ENCODE results near the gene ATP2B3.

Gene ATP2B3

DNA sequence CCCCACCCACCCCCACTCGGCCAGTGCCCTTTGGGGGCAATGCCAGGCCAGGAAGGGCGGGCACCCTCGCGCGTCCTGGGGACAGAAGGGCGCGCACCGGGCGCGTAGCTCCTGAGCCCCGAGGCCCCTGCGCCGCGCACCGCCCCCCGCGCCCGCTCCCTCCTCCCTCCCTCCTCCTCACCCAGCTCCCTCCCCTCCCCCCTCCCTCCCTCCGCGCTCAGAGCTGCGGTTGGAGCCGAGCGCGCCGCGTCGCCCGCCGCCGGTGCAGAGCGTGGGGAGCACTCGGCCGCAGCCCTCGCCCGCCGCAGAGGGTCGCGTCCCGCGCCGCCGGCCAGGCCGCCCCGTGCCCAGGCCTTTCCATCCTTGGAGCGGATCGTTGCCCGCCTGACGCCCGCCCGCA, at the start of gene ATP2B3:
TSS of gene ATP2B3 (plus strand) at position 220 of the 400 bp plus-strand sequence. CDS start 18,606 bp downstream, outside the sequence.
- no peak for TF ChIP-seq GATA2 (IDR thresholded peaks at IDR 0.05; ENCODE audit: low read depth, low read length)
- TF ChIP-seq GATA3 (IDR thresholded peaks at IDR 0.05; ENCODE audit: low read depth, low read length), result no peak

GRCh38 chrX:153468008-153468580, 49.3 kb upstream of the ATP2B3 start:
- TF ChIP-seq GATA2 (IDR thresholded peaks at IDR 0.05; ENCODE audit: low read depth, low read length) (no peak), GATA3 (IDR thresholded peaks at IDR 0.05; ENCODE audit: low read depth, low read length) (no peak)

DNA sequence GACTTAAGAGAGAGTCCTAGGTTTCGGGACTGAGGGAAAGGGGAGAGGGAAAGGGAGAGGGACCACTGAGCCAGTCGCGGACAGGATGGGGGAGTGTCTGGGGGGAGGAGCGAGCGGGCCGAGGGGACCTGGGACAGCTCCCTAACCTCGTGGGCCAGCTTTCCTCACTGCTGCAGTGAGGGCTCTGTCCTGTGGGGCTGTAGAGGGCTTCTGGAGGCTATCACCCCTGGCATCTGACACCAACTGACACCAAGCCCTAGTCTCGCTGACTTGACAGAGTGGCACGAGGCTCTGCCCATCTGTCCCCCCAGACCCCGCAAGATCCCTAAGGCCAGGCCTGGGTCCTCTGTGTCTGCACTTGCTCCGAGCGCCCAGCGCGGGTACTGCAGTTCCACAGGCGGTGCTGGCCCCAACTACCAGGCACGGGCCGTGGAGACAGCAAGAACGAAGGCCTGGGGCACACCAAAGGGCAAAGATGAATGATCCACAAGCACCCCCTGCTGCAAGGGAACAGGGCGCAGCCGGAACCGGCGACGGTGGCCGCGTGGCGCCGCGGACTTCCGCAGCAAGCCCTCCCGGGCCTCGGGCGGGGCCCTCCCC, 47.5 kb upstream of the ATP2B3 start:
- TF ChIP-seq GATA2 (IDR thresholded peaks at IDR 0.05; ENCODE audit: low read depth, low read length) (no peak), GATA3 (IDR thresholded peaks at IDR 0.05; ENCODE audit: low read depth, low read length) (no peak)

DNA sequence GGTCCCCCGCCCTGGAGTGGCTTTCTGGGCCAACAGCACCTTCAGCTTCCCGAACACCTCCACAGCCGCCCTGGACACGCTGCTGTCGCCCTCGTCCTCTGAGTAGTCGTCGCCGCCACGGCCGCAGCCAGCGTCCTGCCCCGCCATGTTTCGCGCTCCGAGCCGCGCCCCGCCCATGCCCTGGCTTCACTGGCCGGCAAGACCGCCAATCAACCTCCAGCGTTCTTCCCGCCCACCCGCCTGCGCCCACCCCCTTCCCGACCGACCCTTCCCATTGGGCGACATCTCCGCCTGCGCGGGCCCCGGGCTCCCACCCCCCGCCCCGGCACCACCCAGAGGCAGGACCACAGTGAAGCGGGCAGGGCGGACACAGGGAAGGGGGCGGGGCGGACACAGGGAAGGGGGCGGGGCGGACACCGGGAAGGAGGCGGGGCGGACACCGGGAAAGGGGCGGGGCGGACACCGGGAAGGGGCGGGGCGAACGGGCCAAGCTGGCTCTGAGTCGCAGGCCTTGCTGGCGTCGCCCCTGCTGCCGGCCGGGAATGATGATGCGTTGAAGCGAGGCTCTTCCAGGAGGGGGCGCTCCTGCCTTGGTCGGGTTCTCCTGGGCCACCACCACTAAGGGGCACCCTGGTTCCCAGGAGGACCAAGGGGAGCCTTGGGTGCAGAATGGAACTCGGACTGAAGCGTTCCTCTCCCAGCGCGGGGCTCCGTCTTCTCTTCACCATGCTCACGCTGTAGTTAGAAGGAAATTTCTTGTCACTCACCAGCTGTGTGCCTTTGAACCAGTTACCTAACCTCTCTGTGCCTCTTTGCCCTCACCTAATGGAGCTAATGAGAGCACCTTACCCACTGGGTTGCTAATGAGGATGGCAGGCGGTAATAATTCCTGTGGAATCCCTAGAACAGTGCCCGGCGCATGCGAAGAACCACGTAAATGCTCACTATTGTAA, 46.8 kb upstream of the ATP2B3 start, which contains the start of gene HAUS7:
TSS of gene HAUS7 (minus strand) at position 166 of the 953 bp plus-strand sequence. CDS start at position 147, 19 bp downstream.
- TF ChIP-seq GATA2 (IDR thresholded peaks at IDR 0.05; ENCODE audit: low read depth, low read length) (no peak), GATA3 (IDR thresholded peaks at IDR 0.05; ENCODE audit: low read depth, low read length) (no peak)

DNA sequence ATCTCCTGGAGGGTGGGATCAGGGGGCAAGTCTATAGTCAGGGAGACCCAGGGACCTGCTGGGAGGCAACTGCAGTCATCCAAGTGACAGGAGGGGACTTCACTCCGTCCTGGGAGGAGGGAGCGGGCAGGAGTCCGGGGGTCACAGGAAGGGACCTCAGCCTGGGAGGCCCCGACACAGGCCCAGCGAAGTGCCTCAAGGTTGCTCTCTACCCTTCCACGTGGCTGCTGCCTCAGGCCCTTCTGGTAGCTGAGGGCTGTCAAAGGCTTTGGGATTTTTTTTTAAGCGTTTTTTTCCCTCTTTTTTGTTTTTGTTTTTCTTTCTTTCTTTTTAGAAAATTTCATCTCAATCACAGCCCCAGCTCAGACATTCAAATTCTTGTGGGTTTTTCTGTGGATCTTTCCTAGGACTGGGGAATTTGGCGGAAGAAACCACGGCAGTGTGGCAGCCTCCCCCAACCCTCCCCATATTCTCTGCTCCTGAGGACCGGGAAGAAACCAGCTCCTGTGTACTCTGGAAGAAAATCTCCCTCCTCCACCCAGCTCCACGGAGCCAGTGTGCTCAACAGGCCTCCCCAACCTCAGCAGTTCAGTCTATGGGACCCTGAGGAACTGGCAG, 45.7 kb upstream of the ATP2B3 start:
- TF ChIP-seq GATA3 (IDR thresholded peaks at IDR 0.05; ENCODE audit: low read depth, low read length) (no peak), GATA2 (IDR thresholded peaks at IDR 0.05; ENCODE audit: low read depth, low read length) (no peak)

GRCh38 chrX:153473126-153473525, 44.3 kb upstream of the ATP2B3 start:
- TF ChIP-seq GATA2 (IDR thresholded peaks at IDR 0.05; ENCODE audit: low read depth, low read length), result no peak

DNA sequence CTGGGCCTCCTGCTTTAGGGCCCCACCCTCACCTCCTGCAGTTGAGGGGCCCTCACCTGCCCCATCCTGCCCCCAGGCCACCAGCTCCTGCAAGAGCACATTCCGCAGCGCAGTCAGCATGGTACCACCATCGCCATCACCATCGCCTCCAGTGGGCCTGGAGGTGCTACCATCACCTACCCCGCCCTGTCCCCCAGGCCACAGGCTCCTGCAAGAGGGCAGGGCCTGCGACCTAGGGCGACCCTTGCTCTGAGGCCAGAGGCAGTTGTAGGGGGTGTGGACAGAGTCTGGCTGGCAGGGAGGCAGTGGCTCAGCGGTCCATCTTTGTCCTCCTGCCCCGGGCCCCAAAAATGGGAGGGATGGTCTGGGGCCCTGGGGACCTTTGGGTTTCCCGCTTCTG, 43.2 kb upstream of the ATP2B3 start:
- no peak for TF ChIP-seq GATA2 (IDR thresholded peaks at IDR 0.05; ENCODE audit: low read depth, low read length)
- TF ChIP-seq GATA3 (IDR thresholded peaks at IDR 0.05; ENCODE audit: low read depth, low read length), result no peak

- TF ChIP-seq GATA3 (IDR thresholded peaks at IDR 0.05; ENCODE audit: low read depth, low read length), result no peak
- no peak for TF ChIP-seq GATA2 (IDR thresholded peaks at IDR 0.05; ENCODE audit: low read depth, low read length)
Measured at GRCh38 chrX:153474718-153475117, 42.7 kb upstream of the ATP2B3 start.

- TF ChIP-seq GATA2 (IDR thresholded peaks at IDR 0.05; ENCODE audit: low read depth, low read length) (no peak), GATA3 (IDR thresholded peaks at IDR 0.05; ENCODE audit: low read depth, low read length) (no peak)
Measured at GRCh38 chrX:153475271-153475670, 42.2 kb upstream of the ATP2B3 start.

DNA sequence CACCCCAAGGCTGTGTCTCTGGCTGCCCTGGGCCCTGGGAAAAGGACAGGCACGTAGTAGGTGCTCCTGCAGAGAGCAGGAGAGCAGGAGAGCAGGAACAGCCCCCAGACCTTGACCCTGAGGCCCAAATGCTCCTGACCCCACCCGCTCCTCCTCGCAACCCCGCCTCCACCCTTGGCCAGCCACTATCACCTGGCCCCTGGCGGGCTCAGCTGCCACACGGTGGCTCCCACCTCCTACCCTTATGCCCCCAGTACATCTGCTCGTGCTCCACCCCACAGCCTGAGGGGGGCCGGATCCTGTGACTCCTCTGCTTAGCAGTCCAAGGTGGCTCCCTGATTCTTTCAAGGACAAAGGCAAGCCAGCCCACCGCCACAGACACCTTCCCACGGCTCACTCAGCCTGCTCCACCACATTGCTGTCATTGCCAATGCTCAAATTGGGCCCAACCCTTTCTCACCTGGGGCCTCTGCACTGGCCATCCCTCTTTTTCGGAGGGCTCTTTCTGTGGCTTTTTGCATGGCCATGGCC, 41.6 kb upstream of the ATP2B3 start:
- TF ChIP-seq GATA2 (IDR thresholded peaks at IDR 0.05; ENCODE audit: low read depth, low read length), result no peak
- TF ChIP-seq GATA3 (IDR thresholded peaks at IDR 0.05; ENCODE audit: low read depth, low read length), result no peak

- TF ChIP-seq GATA2 (IDR thresholded peaks at IDR 0.05; ENCODE audit: low read depth, low read length) (no peak), GATA3 (IDR thresholded peaks at IDR 0.05; ENCODE audit: low read depth, low read length) (no peak)
Measured at GRCh38 chrX:153476666-153477363, 40.6 kb upstream of the ATP2B3 start.

DNA sequence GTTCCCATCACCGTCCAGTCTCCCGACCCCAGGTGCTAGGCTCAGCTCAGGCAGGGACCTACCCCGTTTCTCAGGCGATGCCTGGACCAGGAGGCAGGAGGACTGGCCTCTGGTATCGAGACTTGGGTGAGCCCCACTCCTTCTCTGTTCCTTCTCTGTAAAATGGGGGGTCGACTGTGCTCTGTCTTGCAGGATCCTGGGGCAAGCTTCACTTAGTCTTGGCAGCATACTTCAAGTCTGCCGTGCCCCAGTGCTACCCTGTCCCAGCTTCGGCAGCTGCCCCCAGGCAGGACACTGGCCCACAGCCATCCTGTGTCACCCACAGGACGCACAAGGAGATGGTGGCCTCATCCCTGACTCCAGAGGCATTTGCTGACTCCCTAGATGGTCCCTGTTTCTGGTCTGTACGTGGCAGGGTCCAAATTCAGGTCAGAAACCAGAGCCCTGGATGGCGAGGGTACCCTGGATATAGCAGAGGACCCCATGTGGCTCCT, 40.0 kb upstream of the ATP2B3 start:
- TF ChIP-seq GATA3 (IDR thresholded peaks at IDR 0.05; ENCODE audit: low read depth, low read length) (no peak), GATA2 (IDR thresholded peaks at IDR 0.05; ENCODE audit: low read depth, low read length) (no peak)

GRCh38 chrX:153477901-153478300, 39.5 kb upstream of the ATP2B3 start:
- no peak for TF ChIP-seq GATA3 (IDR thresholded peaks at IDR 0.05; ENCODE audit: low read depth, low read length)
